K562 (cell line): ENCODE results near the gene TMED4. TPM values are rescaled to one million over a fixed set of nuclear protein-coding genes. Genes with fewer than 3 reads are reported as not detected.

ENCODE experiments used
- BCL6 ChIP-seq: fragments of 250-450 bp; sonication (Bioruptor Pico); IDR thresholded peaks from 2 replicates; pipeline ENCODE4 v1.4.0; 2020
- CREB3L1 ChIP-seq: fragments of 450-650 bp; IDR thresholded peaks from 2 replicates; pipeline ENCODE4 v1.6.1; 2014; ENCODE audit warnings: low read depth, mild to moderate bottlenecking, moderate library complexity, borderline replicate concordance
- CTCF ChIP-seq, 3 experiments: IDR thresholded peaks in 2 of 3; conservative IDR thresholded peaks in 1 of 3; 2 replicates each; pipeline ENCODE4 v1.5.1; 2011 to 2012; ENCODE audit warnings: low read length in 3 of 3, mild to moderate bottlenecking in 3 of 3, control low read depth in 2 of 3, improper control_type of control experiment in 1 of 3, inconsistent platforms in 1 of 3, low read depth in 1 of 3, mixed read lengths in 1 of 3, moderate library complexity in 1 of 3; ENCODE audit not compliant: insufficient read depth in 2 of 3
- SLC30A9 ChIP-seq: fragments of 250-450 bp; sonication (Bioruptor Pico); IDR thresholded peaks from 2 replicates; pipeline ENCODE4 v1.8.0; 2022; ENCODE audit warnings: mild to moderate bottlenecking, moderate library complexity
- SMC3 ChIP-seq: conservative IDR thresholded peaks from 2 replicates; pipeline ENCODE4 v1.6.1; 2011; ENCODE audit warnings: low read depth, low read length, improper control_type of control experiment; ENCODE audit not compliant: insufficient read depth
- STAT5B ChIP-seq: fragments of 250-450 bp; sonication (Bioruptor Pico); IDR thresholded peaks from 2 replicates; pipeline ENCODE4 v1.8.0; 2021; ENCODE audit warnings: mild to moderate bottlenecking, inconsistent platforms
- TBL1XR1 ChIP-seq, 2 experiments: IDR thresholded peaks; 2 replicates each; pipeline ENCODE4 v1.6.1; 2012; ENCODE audit warnings: improper control_type of control experiment in 2 of 2, low read length in 2 of 2, mild to moderate bottlenecking in 1 of 2
- TFAM ChIP-seq: fragments of 250-450 bp; sonication (Bioruptor Pico); conservative IDR thresholded peaks from 2 replicates; pipeline ENCODE4 v1.5.0; 2021; ENCODE audit warnings: mild to moderate bottlenecking, moderate library complexity
- THAP7 ChIP-seq: fragments of 250-450 bp; sonication (Bioruptor Pico); IDR thresholded peaks from 2 replicates; pipeline ENCODE4 v1.5.0; 2021
- XRCC5 ChIP-seq: fragments of 200-400 bp; formaldehyde crosslinking; IDR thresholded peaks from 2 replicates; pipeline ENCODE4 v1.6.1; 2017; ENCODE audit warnings: low read depth, mild to moderate bottlenecking, low read length
- ZNF12 ChIP-seq: sonication (generic); formaldehyde crosslinking; IDR thresholded peaks from 2 replicates; pipeline ENCODE4 v1.4.0; 2020; ENCODE audit warnings: mild to moderate bottlenecking, missing genetic modification reagents
- ZNF134 ChIP-seq: fragments of 250-450 bp; sonication (Bioruptor Pico); conservative IDR thresholded peaks from 2 replicates; pipeline ENCODE4 v1.4.0; 2020
- ZNF318 ChIP-seq, 2 experiments: fragments of 450-650 bp; IDR thresholded peaks; 2 replicates each; pipeline ENCODE4 v1.6.1; 2016; ENCODE audit warnings: mild to moderate bottlenecking in 2 of 2, borderline replicate concordance in 1 of 2, low read depth in 1 of 2, moderate library complexity in 1 of 2
- ZNF445 ChIP-seq: fragments of 250-450 bp; sonication (Bioruptor Pico); IDR thresholded peaks from 2 replicates; pipeline ENCODE4 v1.4.0; 2020; ENCODE audit warnings: low read depth, mild to moderate bottlenecking, moderate library complexity
- ZNF778 ChIP-seq: fragments of 450-650 bp; formaldehyde crosslinking; IDR thresholded peaks from 2 replicates; pipeline ENCODE4 v1.4.0; 2020; ENCODE audit warnings: mild to moderate bottlenecking, moderate library complexity
- polyA plus RNA-seq, 8 experiments: library from polyadenylated mRNA; depleted of rRNA in 4 of 8; stranded (reverse) in 5 of 8; unstranded in 3 of 8; fragments of >200 nt; fragmentation: Nextera tagmentation in 2 of 8; fragmentation: Illumina TruSeq in 1 of 8; extraction: Ambion mirVana in 2 of 8; extraction: Trizol in 1 of 8; gene quantifications; 2 replicates each; pipeline versions ENCODE4 v1.2.1 to v1.2.3, GENCODE V29; 2011 to 2014; ENCODE audit warnings: inconsistent platforms in 1 of 8, missing spikeins in 1 of 8
- total RNA-seq, 7 experiments: library from RNA; depleted of rRNA in 6 of 7; stranded (reverse); fragments of >200 nt in 6 of 7; fragmentation: Illumina TruSeq in 2 of 7; extraction: Trizol in 2 of 7; gene quantifications; 2 replicates each; pipeline versions ENCODE4 v1.2.1 to v1.2.3, GENCODE V29; 2011 to 2021; ENCODE audit warnings: low replicate concordance in 1 of 7

The TMED4 gene
- total and polyA plus RNA-seq, 9 of the 15 experiments (the other 6 are each of a cell fraction or from before 2014, with no cell fraction given), result 20.3 to 64.0 (median 42.1) TPM

- 0 out of 2 replicates have a peak, but pooled peaks have one; percentile 24 for TF ChIP-seq ZNF12
- TF ChIP-seq ZNF134 (CRISPR knock-in tag), result no peak
- peak; percentile 35 for TF ChIP-seq SMC3
- no peak for TF ChIP-seq ZNF445 (CRISPR knock-in tag)
- no peak for TF ChIP-seq STAT5B
- no peak for TF ChIP-seq SLC30A9
- TF ChIP-seq TBL1XR1 (IDR thresholded peaks at IDR 0.05; ENCODE audit: low read length in 2 of 2), result no peak
- no peak for TF ChIP-seq ZNF778 (CRISPR knock-in tag)
- no peak for TF ChIP-seq BCL6
- peak; percentile 77 to 89 (median 82) for TF ChIP-seq CTCF (IDR thresholded peaks at IDR 0.05 in 2 of 3, conservative IDR thresholded peaks at IDR 0.05 in 1 of 3; ENCODE audit: insufficient read depth in 2 of 3, low read depth in 1 of 3, low read length in 3 of 3)
- TF ChIP-seq XRCC5, result 0 out of 2 replicates have a peak, but pooled peaks have one; percentile 64
- TF ChIP-seq TFAM (CRISPR knock-in tag), result no peak
- TF ChIP-seq THAP7 (CRISPR knock-in tag), result no peak
- no peak for TF ChIP-seq ZNF318 (IDR thresholded peaks at IDR 0.05; ENCODE audit: borderline replicate concordance in 1 of 2, low read depth in 1 of 2)
- TF ChIP-seq CREB3L1, result no peak
Observed at GRCh38 chr7:44534501-44534900, 47.5 kb downstream of the TMED4 start (continued).
